Measurements from ENCODE around the gene KCNG2.

The KCNG2 gene

DNA sequence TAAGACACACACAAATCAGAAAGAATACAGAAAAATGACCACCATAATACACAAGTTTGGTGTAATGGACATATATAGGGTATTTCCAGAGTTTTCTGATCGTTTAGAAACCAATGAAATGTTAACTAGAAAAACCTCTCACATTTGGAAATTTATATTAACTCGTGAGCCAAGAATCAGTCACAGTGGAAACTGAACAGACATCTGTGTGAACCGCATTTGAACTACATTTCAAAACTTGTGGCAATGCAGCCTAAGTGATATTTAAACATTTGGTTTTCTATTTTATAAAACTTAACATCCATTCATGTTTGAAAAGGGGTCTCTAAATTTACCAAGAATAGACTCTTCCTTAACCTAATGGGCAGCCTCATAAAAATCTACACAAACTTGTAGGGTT, 29.0 kb upstream of the KCNG2 start:
- DNase-seq (ENCODE audit: low read depth, low spot score) = no peak

DNA sequence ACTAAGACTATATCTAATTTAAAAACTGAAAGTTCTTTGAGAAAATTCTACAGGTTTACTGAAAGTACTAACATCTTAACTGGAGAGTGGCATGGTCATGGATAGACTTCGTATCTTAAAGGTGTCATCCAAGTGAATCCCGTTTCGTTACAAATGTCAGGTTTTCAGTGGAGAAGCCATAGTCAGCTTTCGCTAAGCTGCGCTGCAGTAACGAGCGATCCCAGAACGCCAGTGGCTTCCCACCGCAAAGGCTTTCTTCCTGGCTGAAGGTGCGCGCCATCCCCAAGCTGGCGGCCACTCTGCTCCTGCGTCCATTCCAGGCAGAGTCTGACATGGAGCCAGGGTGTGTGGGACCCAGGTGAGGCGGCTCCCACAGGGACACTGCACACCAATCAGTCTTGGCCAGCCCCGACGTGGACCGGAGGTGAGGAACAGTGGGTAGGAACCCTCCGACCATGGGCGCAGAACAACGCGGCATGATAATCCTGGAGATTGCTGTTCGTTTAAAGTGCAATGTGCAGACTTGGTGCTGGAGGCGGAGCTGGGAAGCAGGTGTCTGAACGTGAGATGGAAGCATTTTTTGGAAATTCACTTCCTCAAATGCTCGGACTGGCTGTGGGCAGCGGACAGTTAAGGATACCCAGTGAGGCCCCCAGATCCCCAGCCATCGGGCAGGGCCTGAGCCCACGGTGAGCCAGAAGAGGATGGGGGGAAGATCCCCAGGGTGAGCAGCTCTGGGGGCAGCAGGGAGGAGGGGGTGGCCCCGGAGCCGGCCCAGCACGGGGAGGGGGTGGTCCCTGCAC, 27.8 kb upstream of the KCNG2 start:
- DNase-seq (ENCODE audit: low read depth, low spot score) = no peak

DNA sequence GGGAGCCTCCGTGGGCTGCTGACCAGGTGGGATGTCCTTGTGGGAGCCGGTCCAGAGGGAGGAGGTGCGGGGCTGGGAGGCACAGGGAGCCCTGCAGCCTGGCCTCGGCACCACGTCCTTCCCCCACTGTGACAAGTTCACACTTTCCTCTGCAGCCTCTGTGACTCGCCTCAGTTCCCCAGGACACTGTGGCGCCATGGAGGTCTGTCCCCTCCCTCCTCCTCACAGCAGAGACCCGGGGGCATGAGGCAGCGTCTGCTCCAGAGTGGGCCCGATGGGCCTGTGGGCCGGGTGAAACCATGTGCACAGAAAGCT, 27.3 kb upstream of the KCNG2 start:
- DNase-seq (ENCODE audit: low read depth, low spot score) = no peak

DNA sequence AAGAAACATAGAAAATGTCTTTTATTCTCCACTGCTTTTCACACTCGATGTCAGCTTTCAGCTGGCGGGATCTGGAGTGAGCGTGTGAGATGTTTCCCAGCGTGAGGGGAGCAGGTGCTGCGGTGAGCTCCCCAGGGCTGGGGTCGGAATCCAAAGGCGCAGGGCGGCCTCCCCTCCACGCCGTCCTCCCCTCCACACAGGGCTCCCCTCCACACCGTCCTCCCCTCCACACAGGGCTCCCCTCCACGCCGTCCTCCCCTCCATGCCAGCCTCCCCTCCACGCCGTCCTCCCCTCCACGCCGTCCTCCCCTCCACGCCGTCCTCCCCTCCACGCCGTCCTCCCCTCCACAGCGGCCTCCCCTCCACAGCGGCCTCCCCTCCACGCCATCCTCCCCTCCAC, 26.9 kb upstream of the KCNG2 start:
- DNase-seq (ENCODE audit: low read depth, low spot score) = no peak

DNA sequence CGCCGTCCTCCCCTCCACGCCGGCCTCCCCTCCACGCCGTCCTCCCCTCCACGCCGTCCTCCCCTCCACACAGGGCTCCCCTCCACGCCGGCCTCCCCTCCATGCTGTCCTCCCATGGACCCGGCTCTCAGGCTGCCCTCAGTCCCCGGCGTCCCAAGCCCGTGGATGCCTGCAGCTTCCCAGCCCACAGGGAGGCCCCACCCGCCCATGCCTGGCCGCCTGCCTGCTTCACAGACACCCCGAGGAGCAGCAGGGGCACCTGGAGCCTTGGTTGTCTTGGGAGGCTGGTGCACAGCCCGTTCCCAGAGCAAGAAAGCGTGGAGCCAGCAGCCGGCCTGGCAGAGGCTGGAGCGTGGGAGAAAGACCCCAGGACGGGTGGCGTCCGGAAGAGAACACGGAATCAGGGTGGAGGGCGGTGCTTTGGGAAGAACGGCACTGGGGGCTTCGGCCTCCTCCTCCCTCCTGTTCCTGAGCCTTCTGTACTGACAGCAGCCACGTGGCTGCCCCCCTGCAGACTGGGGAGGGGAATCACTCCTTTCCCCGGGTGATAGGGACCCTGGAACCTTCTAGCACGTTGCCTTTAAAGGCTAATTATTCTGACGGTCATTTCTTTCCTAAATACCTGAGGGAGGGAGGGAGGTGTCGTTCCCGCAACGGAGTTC, 26.2 kb upstream of the KCNG2 start:
- no peak for DNase-seq (ENCODE audit: low read depth, low spot score)

DNA sequence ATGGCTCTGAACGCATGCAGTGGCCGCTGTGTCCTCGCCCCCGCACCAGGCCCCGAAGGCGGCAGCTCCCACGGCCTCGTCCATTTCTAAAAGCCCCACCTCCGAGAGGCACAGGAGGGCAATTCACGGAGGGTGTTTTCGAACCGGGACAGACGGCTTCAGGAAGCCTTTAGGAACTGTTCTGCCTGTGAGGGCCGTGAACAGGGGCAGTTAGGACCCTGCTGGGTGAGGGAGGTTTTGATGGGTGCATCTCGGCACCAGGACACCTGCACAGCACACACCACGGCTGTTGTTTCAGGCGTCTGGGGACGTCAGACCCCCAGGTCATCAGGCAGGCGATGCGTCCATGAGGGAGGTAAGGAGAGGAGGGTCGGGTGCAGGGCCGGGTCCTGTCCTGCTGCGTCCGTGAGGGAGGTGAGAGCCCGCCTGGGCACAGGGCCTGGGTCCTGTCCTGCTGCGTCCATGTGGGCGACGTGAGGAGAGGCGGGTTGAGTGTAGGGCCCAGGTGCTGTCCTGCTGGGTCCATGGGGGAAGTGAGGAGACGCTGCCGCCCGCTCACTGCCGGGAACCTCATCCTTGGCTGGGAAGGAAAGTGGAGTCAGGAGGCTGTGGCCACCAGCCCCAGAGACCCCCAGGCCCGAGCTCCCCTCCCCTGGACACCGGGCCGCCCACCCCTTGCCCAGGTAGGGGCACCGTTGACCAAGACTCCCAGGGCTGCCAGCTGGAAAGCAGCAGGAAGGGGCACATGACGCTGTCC, 25.5 kb upstream of the KCNG2 start:
- no peak for DNase-seq (ENCODE audit: low read depth, low spot score)

DNA sequence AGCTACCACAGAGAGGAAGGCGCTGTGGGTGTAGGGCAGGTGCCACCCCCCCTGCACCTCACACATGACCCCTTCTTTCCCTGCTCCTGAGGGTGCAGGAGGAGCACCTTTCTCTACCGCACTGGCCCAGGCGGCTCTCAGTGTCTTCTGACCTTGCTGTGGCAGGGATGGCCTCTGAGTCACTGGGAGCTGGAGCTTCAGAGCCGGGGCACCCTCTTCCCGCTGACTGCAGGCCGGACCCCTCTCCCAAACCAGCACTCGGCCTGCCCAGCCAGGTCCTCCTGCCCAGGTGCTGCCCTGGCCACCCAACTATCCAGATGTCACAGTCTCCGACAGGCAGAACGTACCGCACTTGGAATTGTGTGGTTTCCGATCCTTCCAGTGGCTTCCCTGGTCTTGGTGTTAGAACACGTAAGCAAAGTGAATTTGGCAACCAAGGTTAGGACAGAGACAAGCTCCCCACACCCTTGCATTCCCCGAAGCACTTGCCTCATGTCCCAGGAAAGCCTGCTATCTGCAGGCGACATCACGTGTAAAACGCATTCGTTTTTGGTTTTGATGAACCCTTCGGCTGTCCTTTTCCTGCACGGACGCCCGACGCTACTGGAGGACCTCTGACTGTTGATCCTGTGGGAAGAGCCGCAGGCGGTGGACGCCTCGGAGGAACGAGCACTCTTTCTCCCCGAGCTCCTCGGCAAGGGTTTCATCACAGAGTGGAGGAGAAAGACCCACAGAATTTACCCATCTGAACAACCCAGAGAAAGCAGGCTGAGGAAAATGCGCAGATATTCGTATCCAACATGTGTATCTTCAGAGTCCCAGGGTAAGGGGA, 24.7 kb upstream of the KCNG2 start:
- no peak for DNase-seq (ENCODE audit: low read depth, low spot score)

DNA sequence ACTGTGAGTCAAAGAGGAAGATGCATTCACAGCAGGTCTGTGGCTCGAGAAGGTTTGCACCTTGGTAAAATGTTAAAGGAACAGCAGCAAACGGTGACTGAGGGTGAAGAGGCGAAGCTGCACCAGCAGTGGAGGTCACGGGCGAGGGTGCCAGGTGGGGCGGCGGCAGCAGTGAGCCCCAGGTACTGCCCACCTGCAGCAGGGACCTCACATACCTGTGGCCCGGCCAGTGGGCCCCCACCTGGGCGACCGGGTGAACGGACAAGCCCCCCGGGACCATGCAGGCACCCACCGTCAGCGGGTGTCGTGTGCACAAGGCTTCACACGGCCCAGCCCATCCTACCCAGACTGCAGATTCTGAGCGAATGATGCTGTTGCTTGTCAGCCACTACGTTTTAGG, 23.6 kb upstream of the KCNG2 start:
- no peak for DNase-seq (ENCODE audit: low read depth, low spot score)

DNA sequence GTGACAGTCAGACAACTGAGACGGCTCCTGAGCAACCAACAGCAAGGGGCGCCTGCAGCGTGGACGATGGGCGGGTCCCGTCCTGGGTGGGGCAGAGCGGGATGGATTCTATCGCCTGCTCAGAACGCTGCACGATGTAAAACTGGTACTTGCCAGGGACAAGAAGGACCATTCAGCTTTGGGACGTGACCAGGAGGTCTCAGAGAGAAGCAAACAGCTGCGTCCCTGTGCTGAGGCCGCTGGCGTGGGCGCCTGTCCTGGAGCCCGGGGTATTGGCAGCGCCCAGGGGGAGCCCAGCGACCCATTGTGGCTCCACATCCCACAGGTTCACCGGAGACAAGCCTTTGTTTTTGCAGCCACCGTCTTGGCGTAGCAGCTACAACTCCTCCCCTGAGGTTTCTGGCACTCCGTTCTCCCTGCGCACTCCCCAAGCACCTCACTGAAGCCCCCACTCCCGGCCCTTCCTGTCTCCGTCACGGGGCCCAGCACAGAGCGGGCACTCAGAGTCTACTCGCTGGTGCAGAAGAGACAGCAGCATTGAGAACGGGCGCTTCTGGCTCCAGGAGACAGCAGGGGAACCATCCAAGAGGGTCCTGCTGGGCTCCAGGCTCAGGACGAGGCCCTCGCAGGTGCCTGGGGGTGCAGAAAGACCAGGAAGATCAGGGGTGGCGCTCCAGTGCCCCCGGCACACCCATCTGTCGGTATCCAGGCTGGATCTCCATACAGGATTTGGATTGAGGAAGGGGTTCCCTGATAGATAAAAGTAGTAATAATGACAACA, 22.1 kb upstream of the KCNG2 start:
- DNase-seq (ENCODE audit: low read depth, low spot score) = no peak

DNA sequence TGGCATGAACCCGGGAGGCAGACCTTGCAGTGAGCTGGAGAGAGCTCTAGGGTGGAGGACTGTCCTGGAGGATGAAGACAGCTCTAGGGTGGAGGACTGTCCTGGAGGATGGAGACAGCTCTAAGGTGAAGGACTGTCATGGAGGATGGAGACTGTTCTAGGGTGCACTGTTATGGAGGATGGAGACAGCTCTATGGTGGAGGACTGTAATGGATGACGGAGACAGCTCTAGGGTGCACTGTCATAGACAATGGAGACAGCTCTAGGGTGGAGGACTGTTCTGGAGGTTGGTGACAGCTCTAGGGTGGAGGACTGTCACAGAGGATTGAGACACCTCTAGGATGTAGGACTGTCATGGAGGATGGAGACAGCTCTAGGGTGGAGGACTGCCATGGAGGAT, 21.1 kb upstream of the KCNG2 start:
- DNase-seq (ENCODE audit: low read depth, low spot score) = no peak

DNA sequence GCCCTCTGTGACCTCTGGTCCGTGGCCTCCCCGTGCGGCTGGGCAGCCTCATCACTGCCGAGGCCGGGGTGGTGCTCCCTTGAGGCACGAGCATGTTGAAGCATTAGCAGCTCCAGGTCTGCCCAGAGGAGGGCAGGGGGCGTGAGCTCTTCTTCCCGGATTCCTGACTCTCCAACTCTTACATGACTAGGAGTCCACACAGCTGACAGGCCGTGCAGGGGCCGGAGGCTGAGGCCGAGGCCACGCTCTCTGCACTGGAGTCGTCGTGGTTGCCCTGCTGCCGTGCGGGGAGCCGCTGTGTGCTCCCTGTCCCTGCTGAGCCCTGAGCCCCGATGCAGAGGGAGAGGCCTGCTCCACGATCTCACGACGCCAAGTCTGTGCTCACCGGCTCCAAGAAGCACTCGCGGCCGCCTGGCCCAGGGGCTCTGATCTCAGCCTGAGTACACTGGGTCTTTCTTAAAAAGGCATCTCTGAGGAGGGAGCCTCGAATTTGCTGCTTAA, 19.4 kb upstream of the KCNG2 start:
- DNase-seq (ENCODE audit: low read depth, low spot score) = no peak

DNA sequence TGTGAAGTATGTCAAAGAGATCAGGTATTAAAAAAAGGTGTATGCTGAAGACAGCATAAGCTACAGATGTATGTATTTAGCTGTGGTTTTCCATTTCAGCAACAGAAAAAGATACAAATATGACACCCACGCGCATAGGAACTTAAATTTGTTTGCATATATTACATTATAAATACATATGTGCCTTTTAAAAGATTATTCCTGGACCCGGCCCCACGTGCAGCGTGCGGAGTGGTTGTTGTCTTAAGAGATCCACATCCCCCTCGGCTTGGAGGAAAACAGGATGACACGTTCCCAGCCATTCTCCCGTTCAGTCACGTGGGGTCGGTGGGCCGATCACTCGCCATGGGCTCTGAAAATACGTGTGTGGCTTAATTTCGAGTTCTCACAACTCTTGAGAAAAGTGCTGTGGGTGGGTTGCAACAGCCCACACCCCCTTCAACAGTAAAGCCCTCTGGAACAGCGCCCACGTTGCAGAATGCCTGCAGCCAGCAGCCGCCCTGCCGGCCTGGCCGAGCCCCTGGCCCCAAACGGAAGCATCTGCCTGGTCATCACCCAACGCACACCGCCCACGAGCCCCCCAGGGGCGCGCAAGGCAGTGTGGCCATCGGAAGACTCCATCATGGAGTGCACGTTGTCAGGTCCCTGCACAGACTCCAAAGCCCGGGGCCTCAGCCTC, 18.6 kb upstream of the KCNG2 start:
- no peak for DNase-seq (ENCODE audit: low read depth, low spot score)

DNA sequence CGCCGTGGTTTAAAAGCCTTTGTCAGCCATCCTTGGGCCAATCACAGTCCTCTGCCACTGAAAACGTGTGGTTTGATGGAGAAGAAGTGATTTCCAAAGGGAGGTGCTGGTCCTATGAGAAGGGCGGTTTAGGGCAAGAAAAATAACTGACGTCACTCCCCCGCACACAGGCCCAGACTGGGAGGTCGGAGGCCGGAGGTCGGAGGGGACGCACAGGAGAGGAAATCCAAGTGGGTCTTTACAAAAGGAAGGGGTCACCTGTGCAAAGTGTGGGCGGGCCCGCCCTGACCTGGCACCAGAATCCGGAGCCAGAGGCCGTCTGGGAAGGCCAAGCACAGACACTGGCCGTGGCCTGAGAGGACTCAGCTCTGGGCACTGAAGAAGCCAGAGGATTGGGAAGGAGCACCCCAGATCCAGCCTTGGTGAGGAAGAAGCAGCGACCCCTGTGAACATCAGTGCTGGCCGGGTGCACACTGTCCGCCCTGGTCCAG, 18.0 kb upstream of the KCNG2 start:
- no peak for DNase-seq (ENCODE audit: low read depth, low spot score)

DNA sequence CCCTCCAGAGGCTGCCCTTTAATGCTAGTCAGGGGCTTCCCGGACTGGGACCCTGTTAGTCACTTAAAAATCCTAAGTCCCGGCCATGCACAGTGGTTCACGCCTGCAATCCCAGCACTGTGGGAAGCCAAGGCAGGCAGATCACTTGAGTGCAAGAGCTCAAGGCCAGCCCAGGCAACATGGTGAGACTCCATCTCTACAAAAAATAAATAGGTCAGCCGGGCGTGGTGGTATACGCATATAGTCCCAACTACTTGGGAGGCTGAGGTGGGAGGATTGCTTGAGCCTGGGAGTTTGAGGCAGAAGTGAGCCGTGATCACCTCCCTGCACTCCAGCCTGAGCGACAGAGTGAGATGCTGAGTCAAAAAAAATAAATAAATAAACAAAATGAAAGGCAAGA, 17.2 kb upstream of the KCNG2 start:
- no peak for DNase-seq (ENCODE audit: low read depth, low spot score)

DNA sequence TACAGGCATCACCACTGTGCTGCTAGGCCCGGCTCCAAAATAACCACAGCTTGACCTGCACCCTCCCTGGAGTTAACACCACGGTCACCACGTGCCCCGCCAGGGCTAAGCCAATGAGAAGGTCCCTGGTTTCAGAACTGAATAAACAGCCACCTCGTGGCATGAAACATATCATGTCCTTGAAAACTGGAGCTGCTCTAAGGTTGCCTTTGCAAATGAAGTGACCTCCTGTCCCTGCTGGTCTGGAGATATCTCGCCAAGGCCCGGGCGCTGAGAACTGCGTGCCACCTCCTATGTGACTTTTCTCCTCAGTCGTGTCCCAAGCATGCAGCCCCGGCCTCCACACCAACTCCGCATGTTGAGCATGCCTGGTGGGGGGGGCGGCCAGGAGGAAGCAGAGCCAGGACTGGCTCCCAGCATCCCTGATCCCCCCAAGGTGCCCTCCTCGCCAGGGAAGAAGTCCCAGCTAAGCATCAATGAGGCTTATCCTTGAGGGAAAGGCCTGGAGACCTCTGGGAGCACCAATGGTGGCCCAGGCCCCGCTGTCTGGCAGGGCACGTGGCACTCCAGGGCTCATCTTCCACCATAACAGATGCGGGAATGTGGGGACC, 16.3 kb upstream of the KCNG2 start:
- DNase-seq (ENCODE audit: low read depth, low spot score) = no peak

DNA sequence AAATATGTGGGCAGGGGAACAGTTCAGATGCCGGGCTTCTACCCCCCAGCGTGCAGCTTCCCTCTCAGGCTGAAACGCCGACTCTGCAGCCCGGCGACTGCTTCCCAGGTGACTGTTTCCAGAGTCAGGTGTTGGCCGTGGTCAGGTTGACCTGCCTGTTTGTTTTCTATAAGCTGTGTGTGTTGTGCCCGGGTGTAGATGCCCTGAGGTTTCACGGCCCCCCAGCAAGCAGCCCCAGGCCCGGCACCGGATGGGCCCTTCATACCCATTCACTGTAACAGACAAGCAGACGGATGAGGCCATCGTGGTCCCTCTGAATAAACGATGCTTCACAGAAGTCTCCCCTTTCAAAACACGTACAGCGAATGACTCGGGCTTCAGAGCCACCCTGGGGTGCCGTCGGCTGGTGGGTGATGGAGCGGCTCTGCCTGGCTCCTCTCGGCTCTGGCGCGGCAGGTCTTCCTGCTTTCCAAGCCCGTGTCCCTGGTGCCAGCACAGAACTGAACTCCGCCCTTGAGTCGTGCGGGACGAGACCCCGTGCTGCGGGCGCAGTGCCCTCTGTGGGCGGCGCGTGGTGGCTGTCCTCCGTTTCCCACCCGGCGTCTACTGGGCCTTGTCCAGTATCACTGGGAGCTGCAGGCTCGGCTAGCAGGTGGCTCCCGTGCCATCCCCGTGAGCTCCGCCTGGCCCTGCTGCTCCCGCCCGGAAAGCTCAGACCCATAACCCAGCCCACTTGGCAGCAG, 15.0 kb upstream of the KCNG2 start:
- no peak for DNase-seq (ENCODE audit: low read depth, low spot score)

DNA sequence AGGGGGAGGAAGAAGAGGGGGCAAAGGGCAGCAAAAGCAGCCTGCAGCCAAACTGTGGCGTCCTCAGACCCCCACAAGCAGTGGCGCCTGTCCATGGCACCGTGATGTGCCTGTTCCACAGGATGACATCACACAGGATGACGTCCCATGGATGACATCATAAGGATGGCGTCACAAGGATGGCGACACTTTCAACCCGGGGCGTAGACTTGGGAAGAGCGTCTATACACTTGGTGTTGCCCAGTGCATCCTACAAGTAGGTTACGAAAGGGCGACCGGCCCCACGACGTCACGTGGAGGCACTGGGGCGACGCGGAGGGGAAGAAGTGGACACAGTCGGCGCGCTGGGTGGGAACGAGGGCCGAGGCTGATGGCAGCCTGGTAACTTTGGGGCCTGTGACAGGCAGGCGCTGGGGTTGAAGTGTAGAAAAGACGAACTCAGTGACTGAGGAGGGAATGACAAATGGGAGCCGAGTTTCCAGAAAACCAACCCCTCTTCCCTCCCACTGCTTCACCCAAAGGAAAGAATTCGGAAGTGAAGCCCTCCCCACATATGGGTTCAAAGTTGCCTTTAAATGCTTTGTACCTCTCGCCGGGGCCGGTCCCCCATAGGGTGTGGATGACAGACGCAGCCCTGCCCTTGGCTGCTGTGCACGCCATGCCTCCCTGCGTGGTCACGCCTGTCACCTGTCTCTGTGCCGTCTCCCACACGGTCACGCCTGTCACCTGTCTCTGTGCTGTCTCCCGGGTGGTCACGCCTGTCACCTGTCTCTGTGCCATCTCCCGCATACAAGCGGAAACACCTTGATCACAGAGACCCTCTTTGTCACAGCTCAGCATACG, 13.4 kb upstream of the KCNG2 start:
- no peak for DNase-seq (ENCODE audit: low read depth, low spot score)
